Measurements from ENCODE around the gene SLC37A1. TPM values are rescaled to one million over a fixed set of nuclear protein-coding genes. Genes with fewer than 3 reads are reported as not detected.

SLC37A1 gene
- total RNA-seq, 1 donor from 2014 or later: 13.5 TPM

DNA sequence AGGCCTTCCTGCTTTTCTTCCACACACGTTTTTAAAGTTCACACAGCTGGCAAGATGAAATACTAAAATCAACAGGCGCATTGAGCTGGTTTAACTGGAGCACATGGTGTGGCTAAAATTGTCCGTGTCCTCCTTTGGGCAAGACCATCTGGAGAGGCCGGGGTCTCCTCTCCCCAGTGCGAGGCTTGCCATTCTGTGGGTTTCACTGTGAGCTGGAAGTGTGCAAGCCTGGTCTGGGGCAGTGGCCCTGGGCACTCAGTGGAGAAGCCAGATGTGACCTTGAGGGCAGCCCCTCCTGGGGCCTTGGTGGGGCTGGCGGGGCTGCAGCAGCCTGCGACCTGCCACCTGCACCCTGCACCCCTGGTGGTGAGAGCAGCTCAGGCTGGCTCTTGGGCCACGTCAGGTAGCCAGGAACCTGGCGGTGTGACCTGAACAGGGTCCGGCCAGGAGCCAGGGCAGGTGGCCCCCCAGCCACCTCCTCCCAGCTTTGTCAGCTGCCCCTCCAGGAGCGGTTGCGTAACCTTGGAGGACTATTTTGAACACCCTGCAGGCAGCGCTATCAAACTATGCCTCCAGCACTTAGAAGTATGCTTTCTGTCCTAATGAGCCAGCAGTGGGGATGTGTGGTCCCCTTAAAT, 52.4 kb downstream of the SLC37A1 start:
- Mint-ChIP-seq H3K27me3 (ENCODE audit: unreplicated experiment) (no peaks in the 10 kb centered on the region), H3K4me1 (ENCODE audit: unreplicated experiment) (no peaks in the 10 kb centered on the region), H3K4me3 (ENCODE audit: unreplicated experiment) (no peak overlapping the region), H3K27ac (ENCODE audit: unreplicated experiment) (no peak overlapping the region), H3K9me3 (ENCODE audit: unreplicated experiment) (no peaks in the 10 kb centered on the region), H3K36me3 (ENCODE audit: unreplicated experiment) (peaks cover 27% of the 10 kb centered on the region)
- no peak for DNase-seq (ENCODE audit: extremely low spot score, unreplicated experiment)
- TF ChIP-seq, protein P1, sequence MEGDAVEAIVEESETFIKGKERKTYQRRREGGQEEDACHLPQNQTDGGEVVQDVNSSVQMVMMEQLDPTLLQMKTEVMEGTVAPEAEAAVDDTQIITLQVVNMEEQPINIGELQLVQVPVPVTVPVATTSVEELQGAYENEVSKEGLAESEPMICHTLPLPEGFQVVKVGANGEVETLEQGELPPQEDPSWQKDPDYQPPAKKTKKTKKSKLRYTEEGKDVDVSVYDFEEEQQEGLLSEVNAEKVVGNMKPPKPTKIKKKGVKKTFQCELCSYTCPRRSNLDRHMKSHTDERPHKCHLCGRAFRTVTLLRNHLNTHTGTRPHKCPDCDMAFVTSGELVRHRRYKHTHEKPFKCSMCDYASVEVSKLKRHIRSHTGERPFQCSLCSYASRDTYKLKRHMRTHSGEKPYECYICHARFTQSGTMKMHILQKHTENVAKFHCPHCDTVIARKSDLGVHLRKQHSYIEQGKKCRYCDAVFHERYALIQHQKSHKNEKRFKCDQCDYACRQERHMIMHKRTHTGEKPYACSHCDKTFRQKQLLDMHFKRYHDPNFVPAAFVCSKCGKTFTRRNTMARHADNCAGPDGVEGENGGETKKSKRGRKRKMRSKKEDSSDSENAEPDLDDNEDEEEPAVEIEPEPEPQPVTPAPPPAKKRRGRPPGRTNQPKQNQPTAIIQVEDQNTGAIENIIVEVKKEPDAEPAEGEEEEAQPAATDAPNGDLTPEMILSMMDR (IDR thresholded peaks at IDR 0.05): no peak

DNA sequence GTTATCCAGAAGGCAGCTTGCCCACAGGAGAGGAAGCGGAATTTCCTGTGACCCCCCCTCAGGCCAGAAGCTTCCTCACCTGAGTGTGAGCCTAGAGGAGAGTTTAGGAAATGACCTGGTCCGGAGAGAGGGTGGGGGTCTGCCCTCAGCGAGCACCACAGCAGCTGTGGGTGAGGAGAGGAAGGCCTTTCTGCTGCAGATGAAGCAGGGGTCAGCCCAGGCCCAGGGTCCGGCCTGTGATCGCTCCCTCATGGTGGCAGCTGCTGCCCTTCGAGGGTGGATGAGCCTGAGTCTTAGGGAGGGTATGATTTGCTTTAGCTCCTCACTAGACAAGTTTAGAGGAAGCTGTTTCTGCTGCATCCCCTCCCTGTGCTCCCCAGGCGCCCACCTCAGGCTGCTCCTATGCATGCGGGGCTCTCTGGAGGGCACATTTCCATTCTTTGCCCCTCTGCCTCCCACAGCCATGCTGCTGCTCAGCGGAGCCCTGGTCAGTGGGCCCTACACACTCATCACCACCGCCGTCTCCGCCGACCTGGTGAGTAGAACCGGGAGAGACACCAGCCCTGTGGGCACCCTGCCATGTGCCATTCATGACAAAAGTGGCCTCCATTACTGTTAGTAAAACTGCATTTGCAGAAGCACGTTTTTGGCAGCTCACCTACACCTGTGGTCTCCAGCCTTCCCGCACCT, 53.0 kb downstream of the SLC37A1 start:
- no peak for DNase-seq (ENCODE audit: extremely low spot score, unreplicated experiment)
- H3K36me3 Mint-ChIP-seq (ENCODE audit: unreplicated experiment): peaks cover 24% of the 10 kb centered on the region
- H3K4me1 Mint-ChIP-seq (ENCODE audit: unreplicated experiment): no peaks in the 10 kb centered on the region
- H3K9me3 Mint-ChIP-seq (ENCODE audit: unreplicated experiment): no peaks in the 10 kb centered on the region
- TF ChIP-seq, protein P1 (IDR thresholded peaks at IDR 0.05): no peak
- H3K4me3 Mint-ChIP-seq (ENCODE audit: unreplicated experiment): no peak overlapping the region
- H3K27ac Mint-ChIP-seq (ENCODE audit: unreplicated experiment): no peak overlapping the region
- H3K27me3 Mint-ChIP-seq (ENCODE audit: unreplicated experiment): no peaks in the 10 kb centered on the region

DNA sequence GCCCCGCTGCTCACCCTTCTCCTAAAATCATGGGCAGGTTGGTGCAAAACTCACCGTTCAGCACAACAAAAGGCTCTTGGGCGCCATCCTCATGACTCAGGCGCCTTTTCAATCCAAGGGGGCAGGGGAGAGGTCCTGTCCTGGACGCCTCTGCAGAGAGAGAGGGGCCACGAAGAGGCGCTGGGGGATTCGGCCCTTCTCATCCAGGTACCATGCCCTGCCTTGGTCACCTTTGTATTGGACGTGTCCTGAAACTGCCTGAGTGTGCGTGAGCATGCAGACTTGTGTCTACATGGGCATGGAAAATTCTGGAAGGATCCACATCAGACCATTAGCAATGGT, 53.5 kb downstream of the SLC37A1 start:
- H3K4me3 Mint-ChIP-seq (ENCODE audit: unreplicated experiment): no peak overlapping the region
- H3K36me3 Mint-ChIP-seq (ENCODE audit: unreplicated experiment): peaks cover 21% of the 10 kb centered on the region
- H3K4me1 Mint-ChIP-seq (ENCODE audit: unreplicated experiment): no peaks in the 10 kb centered on the region
- no peaks in the 10 kb centered on the region for H3K27me3 Mint-ChIP-seq (ENCODE audit: unreplicated experiment)
- TF ChIP-seq, protein P1 (IDR thresholded peaks at IDR 0.05): no peak
- no peak overlapping the region for H3K27ac Mint-ChIP-seq (ENCODE audit: unreplicated experiment)
- DNase-seq (ENCODE audit: extremely low spot score, unreplicated experiment): no peak
- no peaks in the 10 kb centered on the region for H3K9me3 Mint-ChIP-seq (ENCODE audit: unreplicated experiment)

DNA sequence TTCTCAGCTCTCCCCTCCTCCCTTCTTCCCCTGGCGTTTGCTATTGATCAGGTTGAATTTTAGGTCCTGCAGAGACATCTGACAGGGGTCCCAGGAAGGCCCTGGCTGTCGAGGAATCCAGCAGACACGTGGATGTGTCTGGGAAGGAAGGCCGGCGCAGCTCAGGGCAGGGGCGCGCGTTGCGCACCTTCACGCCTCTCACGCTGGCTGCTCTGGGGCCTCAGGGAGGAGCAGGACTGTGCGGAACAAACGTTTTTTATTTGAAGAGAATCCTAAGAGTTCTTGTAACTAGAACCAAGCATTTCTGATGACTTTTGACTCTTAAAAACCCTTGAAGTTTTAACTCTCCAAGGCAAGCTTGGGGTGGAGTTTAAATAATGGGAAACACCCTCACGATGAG, 54.2 kb downstream of the SLC37A1 start:
- no peak overlapping the region for H3K4me3 Mint-ChIP-seq (ENCODE audit: unreplicated experiment)
- H3K36me3 Mint-ChIP-seq (ENCODE audit: unreplicated experiment): peaks cover 16% of the 10 kb centered on the region
- TF ChIP-seq, protein P1 (IDR thresholded peaks at IDR 0.05): no peak
- H3K27ac Mint-ChIP-seq (ENCODE audit: unreplicated experiment): no peak overlapping the region
- no peaks in the 10 kb centered on the region for H3K9me3 Mint-ChIP-seq (ENCODE audit: unreplicated experiment)
- no peak for DNase-seq (ENCODE audit: extremely low spot score, unreplicated experiment)
- H3K4me1 Mint-ChIP-seq (ENCODE audit: unreplicated experiment): no peaks in the 10 kb centered on the region
- H3K27me3 Mint-ChIP-seq (ENCODE audit: unreplicated experiment): no peaks in the 10 kb centered on the region

GRCh38 chr21:42568376-42568775, 54.7 kb downstream of the SLC37A1 start:
- Mint-ChIP-seq H3K27me3 (ENCODE audit: unreplicated experiment) (no peaks in the 10 kb centered on the region), H3K4me3 (ENCODE audit: unreplicated experiment) (no peak overlapping the region), H3K36me3 (ENCODE audit: unreplicated experiment) (peaks cover 19% of the 10 kb centered on the region), H3K9me3 (ENCODE audit: unreplicated experiment) (no peaks in the 10 kb centered on the region), H3K4me1 (ENCODE audit: unreplicated experiment) (no peaks in the 10 kb centered on the region), H3K27ac (ENCODE audit: unreplicated experiment) (no peak overlapping the region)
- TF ChIP-seq, protein P1 (IDR thresholded peaks at IDR 0.05): no peak
- DNase-seq (ENCODE audit: extremely low spot score, unreplicated experiment): no peak

All from osteocyte (in vitro differentiated cells).